Myocyte (in vitro differentiated cells): ENCODE measurements around the gene PQBP1. TPM values are rescaled to one million over a fixed set of nuclear protein-coding genes. Genes with fewer than 3 reads are reported as not detected.

Source experiments
- DNase-seq: peaks from one replicate; pipeline ENCODE4 v3.0.0-alpha.2; 2012; ENCODE audit warnings: low read depth
- total RNA-seq: library from RNA; depleted of rRNA; stranded (reverse); fragments of >200 nt; gene quantifications from 2 replicates; pipeline ENCODE4 v1.2.3, GENCODE V29; 2014

PQBP1 gene
- total RNA-seq, 1 donor from 2014 or later: 44.7 TPM

- no peak for DNase-seq
Observed at GRCh38 chrX:48901069-48901468, 3.3 kb downstream of the PQBP1 start.

GRCh38 chrX:48902135-48902534 is 4.4 kb downstream of the PQBP1 start:
- no peak for DNase-seq

DNA sequence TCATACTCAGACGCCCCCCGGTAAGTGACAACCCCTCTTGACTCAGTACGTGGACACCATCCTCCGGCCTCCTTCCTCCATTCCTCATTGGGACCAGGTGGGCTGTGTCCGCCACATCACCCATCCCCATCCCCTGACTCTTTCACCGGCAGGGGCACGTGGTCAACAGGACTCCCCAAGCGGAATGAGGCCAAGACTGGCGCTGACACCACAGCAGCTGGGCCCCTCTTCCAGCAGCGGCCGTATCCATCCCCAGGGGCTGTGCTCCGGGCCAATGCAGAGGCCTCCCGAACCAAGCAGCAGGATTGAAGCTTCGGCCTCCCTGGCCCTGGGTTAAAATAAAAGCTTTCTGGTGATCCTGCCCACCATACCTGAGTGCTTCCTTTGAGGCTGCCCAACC is 5.0 kb downstream of the PQBP1 start:
- no peak for DNase-seq

- no peak for DNase-seq
Observed at GRCh38 chrX:48903290-48903689, 5.6 kb downstream of the PQBP1 start.

DNA sequence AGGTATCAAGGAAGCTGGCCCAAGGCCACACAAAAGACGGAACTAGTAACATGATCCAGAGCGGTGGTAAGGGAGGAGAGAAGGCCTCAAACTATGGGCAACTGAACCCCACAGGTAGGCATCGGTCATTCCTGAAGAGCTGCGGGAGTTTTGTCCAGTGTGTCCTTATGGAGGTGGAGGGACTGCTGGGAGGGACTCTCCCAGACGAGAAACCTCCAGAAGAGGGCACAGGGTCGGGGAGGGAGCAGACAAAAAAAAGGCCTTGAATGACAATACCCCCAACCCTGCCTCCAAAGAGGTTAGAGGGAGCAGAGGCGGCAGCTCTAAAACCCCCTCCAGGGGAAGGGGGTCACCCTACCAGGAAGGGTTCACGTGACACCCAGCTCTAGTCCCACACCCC is 6.5 kb downstream of the PQBP1 start:
- no peak for DNase-seq

DNA sequence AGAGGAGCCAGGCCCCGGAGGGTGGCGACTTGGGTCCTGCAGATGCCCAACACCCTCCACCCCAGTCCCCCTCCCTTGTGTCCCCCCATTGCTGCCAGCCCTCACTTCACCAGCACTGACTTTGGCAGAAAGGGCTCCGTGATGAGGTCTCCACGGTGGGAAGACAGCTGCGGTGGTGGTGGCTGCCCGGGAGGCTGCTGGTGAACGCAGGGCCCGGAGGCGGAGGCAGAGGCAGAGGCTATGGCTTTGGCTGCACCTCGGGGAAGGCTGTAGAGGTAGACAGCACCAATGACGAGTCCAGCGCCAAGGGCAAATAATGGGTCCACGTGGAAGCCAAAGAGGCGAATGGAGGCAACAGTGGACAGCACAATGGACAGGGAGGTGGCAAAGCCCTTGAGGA is 6.9 kb downstream of the PQBP1 start:
- DNase-seq: no peak

DNA sequence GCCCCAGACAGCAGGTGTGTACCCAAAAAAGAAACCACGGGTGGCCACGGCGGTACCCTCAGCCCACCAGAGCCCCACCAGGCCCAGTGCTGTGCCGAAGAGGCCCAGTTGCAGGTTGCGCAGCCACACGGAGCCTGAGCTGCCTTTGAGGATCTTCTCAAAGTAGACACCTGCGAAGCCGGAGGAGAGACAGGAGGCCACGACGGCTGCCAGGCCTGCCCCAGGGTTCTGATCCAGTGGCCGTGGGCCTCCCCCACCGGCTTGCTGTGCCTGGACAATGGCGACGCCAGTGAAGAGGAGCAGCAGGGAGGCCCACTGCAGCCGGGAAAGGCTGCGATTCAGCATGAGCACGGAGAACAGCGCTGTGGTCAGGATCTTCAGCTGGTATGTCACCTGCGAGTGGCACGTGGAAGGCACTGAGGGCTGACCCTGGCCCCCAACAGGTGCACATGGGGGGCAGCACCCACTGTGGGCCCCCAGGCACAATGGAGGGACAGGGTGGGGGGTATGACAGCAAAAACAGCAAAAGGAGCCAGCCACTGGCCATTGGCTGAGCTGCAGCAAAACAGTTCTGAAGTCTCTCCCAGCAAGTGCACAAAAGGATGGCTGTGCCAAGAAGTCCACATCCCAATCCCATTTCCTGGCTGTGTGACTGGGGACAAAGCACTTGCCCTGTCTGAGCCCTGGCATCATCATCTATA is 7.5 kb downstream of the PQBP1 start:
- no peak for DNase-seq

GRCh38 chrX:48908600-48908999 is 10.9 kb downstream of the PQBP1 start:
- DNase-seq: no peak

- DNase-seq: no peak
Observed at GRCh38 chrX:48909703-48910294, 12.1 kb downstream of the PQBP1 start.

DNA sequence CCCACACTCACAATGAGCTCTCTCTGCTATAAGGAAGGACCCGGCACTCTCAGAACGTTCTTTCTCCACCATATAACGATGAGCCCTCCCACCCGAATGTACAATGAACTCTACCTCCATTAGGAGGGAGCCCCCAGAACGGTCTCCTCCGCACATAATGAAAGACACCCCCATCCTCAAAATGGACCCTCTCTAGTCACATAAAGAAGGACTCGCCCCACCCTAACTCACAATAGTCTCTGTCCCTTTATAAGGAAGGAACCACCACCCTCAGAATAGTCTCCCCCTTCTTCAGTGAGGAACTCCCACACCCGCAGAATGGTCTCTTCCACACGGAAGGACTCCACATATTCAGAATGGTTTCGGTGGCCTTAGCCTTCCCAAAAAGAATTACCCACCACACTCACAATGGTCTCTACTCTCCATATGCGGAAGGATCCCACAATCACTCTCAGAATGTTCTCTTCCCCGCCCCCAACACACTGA is 13.2 kb downstream of the PQBP1 start:
- peak; percentile 42 for DNase-seq

- peak; percentile 70 for DNase-seq
Observed at GRCh38 chrX:48911412-48912182, 13.9 kb downstream of the PQBP1 start, which contains the start of gene SLC35A2. Gene SLC35A2 (minus strand): TSS chrX:48911646. CDS start chrX:48911636, 10 bp downstream.

- DNase-seq: no peak
Observed at GRCh38 chrX:48913605-48914366, 16.1 kb downstream of the PQBP1 start.

DNA sequence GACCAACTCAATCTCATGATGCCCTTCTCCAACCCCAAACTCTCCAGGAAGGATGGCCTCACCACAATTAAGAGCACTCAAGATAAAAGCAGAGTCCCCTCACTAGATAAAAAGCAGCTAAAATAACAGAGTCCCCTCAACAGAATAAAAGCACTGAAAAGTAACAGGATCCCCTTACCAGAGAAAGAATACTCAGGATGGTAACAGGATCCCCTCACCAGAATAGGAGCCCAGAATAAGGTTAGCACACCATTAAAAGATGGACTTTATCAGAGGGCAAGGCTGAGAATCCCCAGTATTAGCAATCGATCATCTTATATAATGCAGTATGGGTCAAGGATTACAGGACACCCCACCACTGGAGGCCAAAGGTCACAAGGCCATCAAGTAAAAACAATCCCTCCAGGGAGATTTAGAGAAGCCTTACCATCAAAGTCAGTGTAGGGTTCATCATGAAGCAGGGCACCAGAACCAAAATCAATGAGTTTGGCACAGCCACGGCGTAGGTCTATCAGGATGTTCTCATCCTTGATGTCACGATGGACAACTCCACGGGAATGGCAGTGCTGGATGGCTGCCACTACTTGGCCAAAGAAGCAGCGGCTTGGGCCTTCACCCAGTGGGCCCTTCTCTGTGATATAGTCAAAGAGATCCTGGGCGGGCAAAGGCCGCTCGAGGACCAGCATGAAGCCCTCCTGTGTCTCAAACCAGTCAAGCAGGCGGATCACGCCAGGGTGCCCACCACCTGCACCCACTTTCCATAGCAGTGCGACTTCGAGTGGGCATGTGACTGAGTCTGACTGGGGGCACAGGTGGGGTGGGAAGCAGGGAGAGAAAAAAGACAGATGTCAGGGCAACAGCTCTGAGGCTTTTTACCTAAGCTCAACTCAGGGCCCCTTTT is 17.1 kb downstream of the PQBP1 start:
- DNase-seq: no peak

DNA sequence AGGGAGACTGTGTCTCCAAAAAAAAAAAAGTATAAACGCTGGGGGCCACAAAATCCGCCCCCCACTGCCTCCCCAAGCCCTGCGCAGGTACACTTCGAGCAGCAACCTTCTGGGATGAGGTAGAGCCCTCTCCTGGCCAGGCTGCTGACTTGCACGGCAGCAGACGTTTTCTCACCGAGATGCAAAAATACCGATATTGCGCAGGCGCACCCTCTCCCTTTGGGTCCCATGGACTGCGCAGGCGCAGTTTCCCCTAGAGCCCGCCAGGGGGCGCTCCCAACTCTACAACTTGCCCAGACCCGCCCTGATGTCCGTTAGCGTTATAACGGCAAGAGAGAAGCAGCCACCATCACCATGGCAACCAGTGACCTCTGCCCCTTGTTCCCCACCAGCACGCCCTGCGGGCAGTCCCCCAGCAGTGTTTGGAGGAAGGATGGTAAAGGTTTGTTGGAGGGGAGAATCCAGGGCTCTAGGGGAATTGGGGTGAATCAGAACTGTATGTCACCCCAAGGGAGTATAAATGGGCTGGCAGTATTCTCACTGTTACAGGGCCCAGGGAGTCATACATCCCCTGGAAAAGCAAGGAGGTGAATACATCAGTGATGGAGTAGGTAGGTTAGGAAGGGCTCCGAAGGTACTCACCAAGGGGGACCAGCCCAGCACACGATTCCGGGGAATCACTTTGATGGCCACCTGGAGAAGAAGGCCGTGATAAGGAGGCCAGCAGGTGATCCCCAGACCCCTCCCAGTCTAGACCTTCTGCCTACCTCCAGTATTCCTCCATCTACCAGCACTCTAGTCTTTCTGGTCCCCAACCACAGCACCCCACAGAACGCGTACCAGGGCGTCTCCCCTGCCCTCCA is 19.6 kb downstream of the PQBP1 start:
- DNase-seq: peak; percentile 87

- DNase-seq: no peak
Observed at GRCh38 chrX:48918301-48918642, 20.5 kb downstream of the PQBP1 start.

GRCh38 chrX:48918643-48919340 is 21.1 kb downstream of the PQBP1 start, which contains the start of gene PIM2:
Gene PIM2 (minus strand): TSS chrX:48919024. CDS start chrX:48918834, 190 bp downstream.
- peak; percentile 83 for DNase-seq

GRCh38 chrX:48919360-48919841 is 21.7 kb downstream of the PQBP1 start:
- no peak for DNase-seq

DNA sequence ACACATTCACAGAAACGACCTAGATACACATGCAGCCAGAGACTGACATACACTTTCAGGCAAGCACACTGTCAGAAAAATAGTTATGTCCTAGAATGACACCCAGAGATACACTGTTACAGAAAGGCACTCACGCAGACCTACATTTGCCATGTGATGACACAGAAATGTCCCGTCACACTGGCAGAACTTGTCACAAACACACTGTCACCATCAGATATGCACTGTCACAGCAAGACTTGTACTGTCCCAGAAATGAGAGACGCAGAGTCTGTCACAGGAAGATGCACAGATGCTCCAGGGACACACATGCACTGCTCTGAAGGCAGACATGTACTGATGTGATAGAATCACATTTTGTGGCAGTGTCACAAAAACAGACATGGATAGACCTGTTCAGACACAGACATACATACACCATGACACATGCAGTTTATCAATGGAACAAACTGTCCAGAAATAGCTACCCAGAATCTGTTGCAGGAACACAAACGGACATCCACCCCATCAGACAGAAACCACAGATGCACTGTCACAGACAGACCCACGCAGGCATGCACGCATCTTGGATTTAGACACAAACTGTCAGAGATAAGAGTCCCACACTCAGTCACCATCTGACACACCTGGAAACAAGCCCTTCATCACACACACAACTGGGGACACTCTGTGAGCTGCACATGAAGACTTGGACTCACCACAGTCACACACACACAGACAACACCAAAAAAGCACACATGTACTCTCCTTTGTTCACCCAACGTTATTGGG is 22.4 kb downstream of the PQBP1 start:
- no peak for DNase-seq
